ENCODE results near the gene POLR2B.

Gene POLR2B

GRCh38 chr4:56941403-56941802, 37.3 kb upstream of the POLR2B start:
- no peaks in the 10 kb centered on the region for H3K79me2 ChIP-seq (ENCODE audit: insufficient read depth, low read length)
- H3K36me3 ChIP-seq (ENCODE audit: low read length) = no peaks in the 10 kb centered on the region
- no peak for TF ChIP-seq EZH2phosphoT487 (conservative IDR thresholded peaks at IDR 0.05; ENCODE audit: low read length)
- no peak for TF ChIP-seq CTCF (IDR thresholded peaks at IDR 0.05; ENCODE audit: insufficient read depth, low read length, poor library complexity, severe bottlenecking)
- no peak overlapping the region for H3K9ac ChIP-seq (ENCODE audit: low read length)
- H3K9me3 ChIP-seq (ENCODE audit: insufficient read depth, low read length) = no peaks in the 10 kb centered on the region
- no peak overlapping the region for H2AFZ ChIP-seq (ENCODE audit: low read depth, low read length, severe bottlenecking)
- no peaks in the 10 kb centered on the region for H3F3A ChIP-seq (ENCODE audit: insufficient read depth)
- no peak overlapping the region for H3K4me2 ChIP-seq (ENCODE audit: low read depth, low read length, poor library complexity, severe bottlenecking)
- no peak overlapping the region for H3K4me3 ChIP-seq (ENCODE audit: insufficient read depth, low read length, poor library complexity, severe bottlenecking)
- no peaks in the 10 kb centered on the region for H3K27me3 ChIP-seq (ENCODE audit: low read length)
- H3K27ac ChIP-seq (ENCODE audit: low read depth, low read length) = no peak overlapping the region
- no peaks in the 10 kb centered on the region for H3K9me2 ChIP-seq (replicated peaks; ENCODE audit: insufficient read depth, low read length)
- H4K20me1 ChIP-seq (ENCODE audit: low read depth, low read length) = no peaks in the 10 kb centered on the region

GRCh38 chr4:56953680-56954520, 24.8 kb upstream of the POLR2B start:
- no peak overlapping the region for H2AFZ ChIP-seq (ENCODE audit: low read depth, low read length, severe bottlenecking)
- no peaks in the 10 kb centered on the region for H3K9me2 ChIP-seq (replicated peaks; ENCODE audit: insufficient read depth, low read length)
- no peaks in the 10 kb centered on the region for H3K9me3 ChIP-seq (ENCODE audit: insufficient read depth, low read length)
- H3K4me2 ChIP-seq (ENCODE audit: low read depth, low read length, poor library complexity, severe bottlenecking) = no peak overlapping the region
- no peaks in the 10 kb centered on the region for H3K36me3 ChIP-seq (ENCODE audit: low read length)
- no peak overlapping the region for H3K27ac ChIP-seq (ENCODE audit: low read depth, low read length)
- no peak overlapping the region for H3K9ac ChIP-seq (ENCODE audit: low read length)
- H3K4me3 ChIP-seq (ENCODE audit: insufficient read depth, low read length, poor library complexity, severe bottlenecking) = no peak overlapping the region
- H3F3A ChIP-seq (ENCODE audit: insufficient read depth) = no peaks in the 10 kb centered on the region
- TF ChIP-seq EZH2phosphoT487 (conservative IDR thresholded peaks at IDR 0.05; ENCODE audit: low read length) (no peak), CTCF (IDR thresholded peaks at IDR 0.05; ENCODE audit: insufficient read depth, low read length, poor library complexity, severe bottlenecking) (no peak)
- no peaks in the 10 kb centered on the region for H3K27me3 ChIP-seq (ENCODE audit: low read length)
- no peaks in the 10 kb centered on the region for H3K79me2 ChIP-seq (ENCODE audit: insufficient read depth, low read length)
- H4K20me1 ChIP-seq (ENCODE audit: low read depth, low read length) = no peaks in the 10 kb centered on the region

GRCh38 chr4:56958111-56958517, 20.6 kb upstream of the POLR2B start:
- H3K9me3 ChIP-seq (ENCODE audit: insufficient read depth, low read length) = no peaks in the 10 kb centered on the region
- no peaks in the 10 kb centered on the region for H3K27me3 ChIP-seq (ENCODE audit: low read length)
- H3K36me3 ChIP-seq (ENCODE audit: low read length) = no peaks in the 10 kb centered on the region
- no peak overlapping the region for H3K9ac ChIP-seq (ENCODE audit: low read length)
- H3K79me2 ChIP-seq (ENCODE audit: insufficient read depth, low read length) = no peaks in the 10 kb centered on the region
- no peak overlapping the region for H3K27ac ChIP-seq (ENCODE audit: low read depth, low read length)
- H4K20me1 ChIP-seq (ENCODE audit: low read depth, low read length) = no peaks in the 10 kb centered on the region
- no peaks in the 10 kb centered on the region for H3K9me2 ChIP-seq (replicated peaks; ENCODE audit: insufficient read depth, low read length)
- no peak overlapping the region for H3K4me3 ChIP-seq (ENCODE audit: insufficient read depth, low read length, poor library complexity, severe bottlenecking)
- H3F3A ChIP-seq (ENCODE audit: insufficient read depth) = no peaks in the 10 kb centered on the region
- TF ChIP-seq CTCF (IDR thresholded peaks at IDR 0.05; ENCODE audit: insufficient read depth, low read length, poor library complexity, severe bottlenecking) (no peak), EZH2phosphoT487 (conservative IDR thresholded peaks at IDR 0.05; ENCODE audit: low read length) (no peak)
- no peak overlapping the region for H3K4me2 ChIP-seq (ENCODE audit: low read depth, low read length, poor library complexity, severe bottlenecking)
- H2AFZ ChIP-seq (ENCODE audit: low read depth, low read length, severe bottlenecking) = no peak overlapping the region
